GM12892 (cell line): ENCODE data around the gene GPR157.

Experiments used
- POLR2A ChIP-seq: IDR thresholded peaks from 2 replicates; pipeline ENCODE4 v1.6.1; 2011; ENCODE audit warnings: low read depth, low read length, control low read depth
- POLR2AphosphoS5 ChIP-seq: IDR thresholded peaks from 2 replicates; pipeline ENCODE4 v1.6.1; 2011; ENCODE audit warnings: low read depth, low read length, control low read depth
- TAF1 ChIP-seq: IDR thresholded peaks from 2 replicates; pipeline ENCODE4 v1.6.1; 2011; ENCODE audit warnings: low read depth, mild to moderate bottlenecking, control low read depth, low read length, borderline replicate concordance

- TF ChIP-seq POLR2A (no peak), POLR2AphosphoS5 (no peak), TAF1 (no peak)
Measured at GRCh38 chr1:9081473-9081872, 47.4 kb downstream of the GPR157 start.
